NCI-H128 (cell line): Measurements from ENCODE around the gene ARL16.

ENCODE experiments used
- DNase-seq: peaks from one replicate; lab custom pipeline; 2025; ENCODE audit not compliant: unreplicated experiment; lab: John Stamatoyannopoulos, UW

The ARL16 gene

DNA sequence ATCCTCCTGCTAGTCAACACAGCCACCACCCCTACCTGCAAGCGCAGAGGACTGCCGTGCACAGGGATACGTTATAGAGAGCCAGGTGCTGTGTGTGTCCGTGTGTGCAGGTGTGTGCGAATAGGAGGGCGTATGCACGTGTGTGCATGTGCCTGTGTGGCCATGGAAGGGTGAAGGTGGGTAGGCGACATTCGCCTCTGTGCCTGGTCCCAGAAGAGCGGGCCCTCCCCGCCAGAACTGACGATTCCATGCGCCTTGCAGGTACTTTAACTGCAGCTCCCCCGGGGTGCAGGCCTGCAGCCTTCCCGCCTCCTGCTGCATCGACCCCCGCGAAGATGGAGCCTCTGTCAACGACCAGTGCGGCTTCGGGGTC is 36.0 kb downstream of the ARL16 start:
- DNase-seq, result no peak

DNA sequence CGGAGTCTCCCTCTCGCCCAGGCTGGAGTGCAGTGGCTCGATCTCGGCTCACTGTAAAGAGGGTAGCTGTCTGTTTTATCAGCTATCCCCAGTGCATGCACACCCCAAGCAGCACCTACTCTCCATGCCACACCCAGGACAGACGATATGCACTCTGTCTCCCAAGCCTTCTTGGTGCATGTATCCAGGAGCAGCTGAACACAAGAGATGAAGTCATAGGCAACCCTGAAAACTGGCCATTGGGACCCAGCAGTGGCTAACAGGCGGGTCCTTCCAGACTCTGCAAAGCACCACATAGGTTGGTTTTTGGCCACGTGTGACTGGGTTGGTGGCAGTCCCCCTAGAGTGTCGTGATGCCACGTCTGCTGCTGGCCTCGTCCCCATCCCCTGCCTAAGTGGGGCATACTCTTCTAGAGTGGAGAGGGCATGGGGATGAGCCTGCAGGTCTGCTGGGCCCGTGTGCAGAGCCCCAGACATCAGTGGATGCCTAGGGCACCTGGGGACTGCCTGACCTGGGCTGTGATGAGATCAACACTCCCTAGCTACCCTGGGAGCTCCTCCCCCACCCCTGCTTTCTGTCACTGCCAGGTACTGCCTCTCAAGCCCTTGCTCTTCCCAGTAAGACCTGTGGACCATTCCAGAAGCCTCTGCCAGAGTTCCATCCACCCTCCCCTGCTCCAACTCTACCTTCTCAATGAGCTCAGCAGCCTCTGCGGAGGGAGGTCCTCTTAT is 36.6 kb downstream of the ARL16 start:
- no peak for DNase-seq

DNA sequence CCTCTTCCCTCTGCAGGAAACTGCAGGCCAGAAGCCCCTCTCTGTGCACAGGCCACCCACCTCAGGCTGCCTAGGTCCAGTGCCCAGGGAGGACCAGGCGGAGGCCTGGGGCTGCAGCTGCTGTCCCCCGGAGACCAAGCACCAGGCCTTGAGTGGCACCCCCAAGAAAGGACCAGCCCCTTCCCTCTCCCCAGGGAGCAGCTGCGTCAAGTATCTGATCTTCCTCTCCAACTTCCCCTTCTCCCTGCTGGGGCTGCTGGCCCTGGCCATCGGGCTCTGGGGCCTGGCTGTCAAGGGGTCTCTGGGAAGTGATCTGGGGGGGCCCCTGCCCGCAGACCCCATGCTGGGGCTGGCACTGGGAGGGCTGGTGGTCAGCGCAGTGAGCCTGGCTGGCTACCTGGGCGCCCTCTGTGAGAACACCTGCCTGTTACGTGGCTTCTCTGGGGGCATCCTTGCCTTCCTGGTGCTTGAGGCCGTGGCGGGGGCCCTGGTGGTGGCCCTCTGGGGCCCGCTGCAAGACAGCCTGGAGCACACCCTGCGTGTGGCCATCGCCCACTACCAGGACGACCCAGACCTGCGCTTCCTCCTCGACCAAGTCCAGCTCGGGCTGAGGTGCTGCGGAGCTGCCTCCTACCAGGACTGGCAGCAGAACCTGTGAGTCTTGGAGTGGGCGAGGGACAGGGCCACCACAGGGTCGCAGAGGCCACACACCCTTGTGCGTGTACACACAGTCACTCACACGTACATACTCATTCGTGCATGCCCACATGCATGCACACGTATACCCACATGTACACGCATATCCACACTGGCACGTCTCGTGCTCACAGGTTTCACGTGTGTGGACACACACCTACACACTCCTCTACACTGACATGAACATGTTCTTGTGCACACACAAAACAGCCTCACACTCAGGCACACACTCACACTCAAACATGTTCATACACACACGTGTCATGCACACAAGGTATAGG is 38.3 kb downstream of the ARL16 start:
- DNase-seq, result no peak

DNA sequence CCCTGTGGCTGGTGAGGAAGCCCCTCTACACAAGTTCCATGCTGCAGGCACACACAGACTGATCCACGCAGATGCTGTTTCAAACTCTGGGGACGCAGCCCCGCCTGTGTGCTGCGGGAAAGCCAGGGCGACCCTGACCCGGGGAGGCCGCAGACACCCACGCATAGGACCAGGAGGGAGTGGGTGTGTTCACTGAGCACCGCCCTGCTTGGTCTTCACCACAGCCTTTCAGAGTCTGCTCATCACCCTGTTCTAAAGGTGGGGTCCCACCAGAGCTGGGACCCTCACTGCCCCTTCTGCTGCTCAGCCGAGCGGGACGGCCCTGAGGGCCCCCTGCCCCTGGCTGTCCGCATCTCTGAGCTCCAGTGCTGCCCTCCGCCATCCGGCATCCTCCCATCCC is 39.1 kb downstream of the ARL16 start:
- no peak for DNase-seq

DNA sequence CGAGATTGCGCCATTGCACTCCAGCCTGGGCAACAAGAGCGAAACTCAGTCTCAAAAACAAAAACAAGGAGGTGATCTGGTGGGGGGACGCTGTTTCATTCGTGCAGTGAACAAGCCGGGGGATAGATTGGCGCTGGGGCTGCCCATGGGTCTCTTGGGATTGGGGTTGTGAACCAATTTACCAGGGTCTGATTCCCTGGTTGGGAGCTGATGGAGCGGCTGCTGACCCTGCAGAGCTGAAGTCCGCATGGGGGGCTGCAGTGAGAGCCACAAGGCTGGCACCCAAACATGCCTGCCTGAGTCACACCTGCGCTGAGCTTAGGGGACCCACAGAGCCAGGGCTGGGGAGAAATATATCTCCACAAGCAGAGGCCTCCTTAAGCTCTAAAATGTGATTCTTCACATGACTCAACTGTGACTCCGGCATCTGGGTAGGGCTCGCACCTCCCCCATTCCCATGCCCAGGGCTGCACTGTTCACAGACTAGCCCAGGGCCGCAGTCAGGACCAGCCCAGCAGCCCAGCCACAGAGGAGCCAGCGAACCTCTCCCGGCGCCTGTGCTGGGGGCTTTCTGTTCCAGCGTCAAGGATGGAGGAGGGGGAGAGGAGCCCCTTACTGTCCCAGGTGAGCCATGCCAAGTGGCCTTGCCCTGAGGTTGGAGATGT is 41.6 kb downstream of the ARL16 start:
- DNase-seq, result no peak

DNA sequence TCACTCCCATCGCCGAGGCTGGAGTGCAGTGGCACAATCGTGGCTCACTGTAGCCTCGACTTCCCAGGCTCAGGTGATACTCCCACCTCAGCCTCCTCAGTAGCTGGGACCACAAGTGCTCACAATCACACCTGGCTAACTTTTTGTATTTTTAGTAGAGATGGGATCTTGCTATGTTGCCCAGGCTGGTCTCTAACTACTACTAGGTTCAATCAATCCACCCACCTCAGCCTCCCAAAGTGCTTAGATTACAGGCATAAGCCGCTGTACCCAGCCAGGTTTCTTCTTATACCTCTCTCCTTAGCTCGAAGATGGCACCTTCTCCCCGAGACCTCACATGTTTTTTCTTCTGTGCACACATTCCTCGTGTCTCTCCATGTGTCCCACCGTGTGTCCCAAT is 43.6 kb downstream of the ARL16 start:
- no peak for DNase-seq

DNA sequence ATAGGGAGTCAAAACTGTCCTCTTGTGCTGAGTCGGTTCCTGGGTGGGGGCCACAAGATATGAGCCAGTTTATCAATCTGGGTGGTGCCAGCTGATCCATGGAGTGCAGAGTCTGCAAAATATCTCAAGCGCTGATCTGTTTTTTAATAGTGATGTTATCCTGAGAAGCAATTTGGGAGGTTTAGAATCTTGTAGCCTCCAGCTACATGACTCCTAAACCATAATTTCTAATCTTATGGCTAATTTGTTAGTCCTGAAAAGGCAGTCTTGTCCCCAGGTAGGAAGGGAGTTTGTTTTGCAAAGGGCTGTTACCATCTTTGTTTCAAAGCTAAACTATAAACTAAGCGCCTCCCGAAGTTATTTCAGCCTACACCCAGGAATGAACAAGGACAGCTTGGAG is 44.9 kb downstream of the ARL16 start:
- no peak for DNase-seq

DNA sequence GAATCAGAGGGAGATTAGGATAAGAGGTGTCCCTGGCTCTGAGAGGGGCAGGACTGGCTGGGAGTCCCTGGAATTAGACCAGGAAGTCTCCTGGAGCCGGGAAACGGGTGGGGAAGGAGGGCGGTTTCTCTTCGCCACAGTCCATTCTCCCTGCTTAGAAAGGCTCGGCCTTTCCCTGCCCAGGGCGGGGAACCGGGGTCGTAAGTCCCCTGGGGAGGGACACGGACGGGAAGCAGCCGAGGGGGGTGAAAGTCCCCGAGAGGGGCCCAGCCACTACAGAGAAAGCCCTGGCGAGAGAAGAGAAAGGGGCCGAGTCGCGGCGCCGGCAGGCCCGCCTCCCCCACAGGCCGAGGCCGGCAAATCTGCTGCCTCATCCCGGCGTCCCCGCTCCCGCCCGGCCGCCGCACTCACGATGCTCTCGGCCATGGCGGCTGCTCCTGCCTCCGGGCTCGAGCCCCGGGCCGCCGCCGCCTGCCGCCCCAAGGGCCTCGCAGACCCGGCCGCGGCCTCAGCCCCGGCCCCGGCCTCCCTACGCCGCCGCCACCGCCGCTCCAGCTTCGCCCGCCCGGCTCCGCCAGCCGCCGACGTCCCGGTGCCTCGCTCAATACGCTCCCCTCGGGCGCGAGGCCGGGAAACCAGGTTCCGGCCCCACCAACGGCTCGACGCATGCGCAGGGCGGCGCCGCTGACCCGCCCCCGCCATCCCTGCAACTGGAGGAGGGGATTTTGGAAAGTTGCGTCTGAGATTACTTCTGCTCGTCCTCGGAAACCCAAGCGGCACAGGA is 46.9 kb downstream of the ARL16 start, which contains the start of the genes NPLOC4 and TSPAN10:
Gene NPLOC4, minus strand, starts transcription at position 608 of the 784 bp plus-strand sequence. Its CDS starts 182 bp downstream, at position 426.
Gene TSPAN10, plus strand, starts transcription at position 692 of the 784 bp plus-strand sequence. CDS start 5,217 bp downstream, outside the sequence.
- DNase-seq, result peak; percentile 60

DNA sequence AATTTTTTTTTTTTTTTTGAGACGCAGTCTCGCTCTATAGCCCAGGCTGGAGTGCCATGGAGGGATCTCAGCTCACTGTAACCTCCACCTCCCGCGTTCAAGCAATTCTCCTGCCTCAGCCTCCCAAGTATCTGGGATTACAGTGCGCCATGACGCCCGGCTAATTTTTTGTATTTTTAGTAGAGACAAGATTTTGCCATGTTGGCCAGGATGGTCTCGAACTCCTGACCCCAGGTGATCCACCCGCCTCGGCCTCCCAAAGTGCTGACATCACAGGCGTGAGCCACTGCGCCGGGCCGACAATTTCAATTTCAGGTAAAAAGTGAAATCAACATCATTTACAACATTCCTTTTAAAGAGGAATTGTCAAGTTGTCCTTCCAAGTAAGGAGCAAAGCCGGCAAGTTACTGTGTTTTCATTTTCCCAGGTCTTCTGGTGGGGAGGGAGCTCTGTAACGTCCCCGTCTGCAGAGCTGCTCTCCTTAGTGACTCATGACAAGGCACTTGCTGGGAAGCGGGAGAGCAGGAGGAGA is 47.6 kb downstream of the ARL16 start:
- no peak for DNase-seq

DNA sequence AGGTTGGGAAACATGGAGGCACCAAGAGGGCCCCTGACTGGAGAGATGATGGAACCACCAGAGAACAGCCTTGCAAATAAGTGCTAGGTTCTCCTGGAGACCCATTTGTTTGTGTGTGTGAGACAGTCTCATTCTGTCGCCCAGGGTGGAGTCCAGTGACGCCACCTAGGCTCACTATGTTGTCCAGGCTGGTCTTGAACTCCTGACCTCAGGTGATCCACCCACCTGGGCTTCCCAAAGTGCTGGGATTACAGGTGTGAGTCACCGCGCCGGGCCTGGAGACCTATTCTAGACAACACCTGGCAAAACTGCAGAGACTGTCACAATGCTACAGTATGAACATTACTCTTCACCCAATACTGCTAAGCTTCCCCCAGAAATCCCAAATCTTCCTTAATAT is 48.2 kb downstream of the ARL16 start:
- DNase-seq, result no peak

DNA sequence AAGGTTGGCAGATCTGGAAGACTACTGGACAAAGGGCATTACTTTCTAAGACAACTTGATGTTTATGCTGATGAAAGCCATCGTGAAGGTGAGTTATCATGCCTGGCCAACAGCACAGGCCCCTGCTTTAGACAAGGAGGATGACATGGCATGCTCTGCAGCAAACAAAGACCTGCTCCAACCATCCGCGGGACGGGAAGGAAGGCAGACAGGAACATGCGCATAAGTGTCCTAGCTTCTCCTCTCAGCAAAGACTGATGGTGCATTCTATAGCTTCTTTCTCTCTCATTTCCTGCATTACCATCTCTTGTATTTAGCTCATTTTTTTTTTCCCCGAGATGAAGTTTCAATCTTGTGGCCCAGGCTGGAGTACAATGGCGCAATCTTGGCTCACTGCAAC is 52.1 kb downstream of the ARL16 start:
- DNase-seq, result no peak
